ENCODE data around the gene GABRD.

GABRD gene

DNA sequence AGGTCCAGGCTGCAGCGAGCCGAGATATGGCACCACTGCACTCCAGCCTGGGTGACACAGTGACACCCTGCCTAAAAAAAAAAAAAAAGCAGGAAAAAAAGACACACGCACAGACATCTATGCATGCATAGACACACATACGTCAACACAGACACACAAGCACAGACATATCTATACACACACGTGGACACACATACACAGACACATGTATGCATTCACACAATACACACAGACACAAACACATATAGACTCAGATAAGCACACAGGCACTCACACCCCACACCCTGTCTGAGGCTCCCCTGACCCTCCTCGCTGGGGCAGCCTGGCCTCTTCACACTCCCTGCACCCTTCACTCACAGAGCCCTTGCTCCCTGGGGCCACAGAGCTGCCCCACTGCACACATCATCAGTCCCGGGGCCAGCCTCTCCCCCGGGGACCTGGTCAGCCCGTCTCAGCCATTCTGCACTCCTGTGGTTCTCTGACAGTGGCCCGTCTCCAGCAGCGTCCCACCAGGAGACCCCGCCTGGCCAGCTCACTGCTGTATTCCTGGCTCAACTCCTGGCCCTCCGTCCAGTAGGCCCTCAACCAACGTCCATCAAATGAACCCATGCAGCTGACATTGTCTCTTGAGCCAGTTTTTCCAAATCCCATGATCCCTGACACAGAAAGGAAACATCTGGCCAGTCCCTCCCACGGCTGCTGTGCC lies 26.5 kb downstream of the GABRD start:
- no peaks in the 10 kb centered on the region for H3K4me1 ChIP-seq (ENCODE audit: low read length)

GRCh38 chr1:2046174-2046917 lies 27.2 kb downstream of the GABRD start:
- Histone ChIP-seq H2AFZ (ENCODE audit: low read depth, low read length) (no peak overlapping the region), H3K79me2 (ENCODE audit: low read length) (no peaks in the 10 kb centered on the region), H3K36me3 (replicated peaks; ENCODE audit: low read depth, low read length) (no peaks in the 10 kb centered on the region), H3K9me3 (ENCODE audit: insufficient read depth, low read length) (no peaks in the 10 kb centered on the region), H3K4me1 (ENCODE audit: low read length) (no peaks in the 10 kb centered on the region), H3K27me3 (ENCODE audit: low read depth, low read length) (peaks cover 10% of the 10 kb centered on the region; the same call in 1 of the 2 replicates), H3K27ac (ENCODE audit: low read length) (no peak overlapping the region), H3K9ac (ENCODE audit: low read length) (no peak overlapping the region), H3K4me2 (ENCODE audit: low read length) (no peak overlapping the region), H4K20me1 (ENCODE audit: insufficient read depth, low read length) (no peaks in the 10 kb centered on the region), H3K4me3 (ENCODE audit: low read length) (no peak overlapping the region)
- TF ChIP-seq EZH2phosphoT487 (IDR thresholded peaks at IDR 0.05; ENCODE audit: low read depth) (no peak), CTCF (IDR thresholded peaks at IDR 0.05; ENCODE audit: low read depth, low read length) (peak; percentile 71)

More for the DNA sequence above, 26.5 kb downstream of the GABRD start:
- no peaks in the 10 kb centered on the region for H3K36me3 ChIP-seq (replicated peaks; ENCODE audit: low read depth, low read length)
- TF ChIP-seq CTCF (IDR thresholded peaks at IDR 0.05; ENCODE audit: low read depth, low read length): no peak
- TF ChIP-seq EZH2phosphoT487 (IDR thresholded peaks at IDR 0.05; ENCODE audit: low read depth): no peak
- H3K27ac ChIP-seq (ENCODE audit: low read length): no peak overlapping the region
- no peaks in the 10 kb centered on the region for H3K79me2 ChIP-seq (ENCODE audit: low read length)
- peaks cover 10% of the 10 kb centered on the region; the same call in 1 of the 2 replicates for H3K27me3 ChIP-seq (ENCODE audit: low read depth, low read length)
- H3K4me2 ChIP-seq (ENCODE audit: low read length): no peak overlapping the region
- H4K20me1 ChIP-seq (ENCODE audit: insufficient read depth, low read length): no peaks in the 10 kb centered on the region
- H3K4me3 ChIP-seq (ENCODE audit: low read length): no peak overlapping the region
- H3K9ac ChIP-seq (ENCODE audit: low read length): no peak overlapping the region
- no peaks in the 10 kb centered on the region for H3K9me3 ChIP-seq (ENCODE audit: insufficient read depth, low read length)
- H2AFZ ChIP-seq (ENCODE audit: low read depth, low read length): no peak overlapping the region

DNA sequence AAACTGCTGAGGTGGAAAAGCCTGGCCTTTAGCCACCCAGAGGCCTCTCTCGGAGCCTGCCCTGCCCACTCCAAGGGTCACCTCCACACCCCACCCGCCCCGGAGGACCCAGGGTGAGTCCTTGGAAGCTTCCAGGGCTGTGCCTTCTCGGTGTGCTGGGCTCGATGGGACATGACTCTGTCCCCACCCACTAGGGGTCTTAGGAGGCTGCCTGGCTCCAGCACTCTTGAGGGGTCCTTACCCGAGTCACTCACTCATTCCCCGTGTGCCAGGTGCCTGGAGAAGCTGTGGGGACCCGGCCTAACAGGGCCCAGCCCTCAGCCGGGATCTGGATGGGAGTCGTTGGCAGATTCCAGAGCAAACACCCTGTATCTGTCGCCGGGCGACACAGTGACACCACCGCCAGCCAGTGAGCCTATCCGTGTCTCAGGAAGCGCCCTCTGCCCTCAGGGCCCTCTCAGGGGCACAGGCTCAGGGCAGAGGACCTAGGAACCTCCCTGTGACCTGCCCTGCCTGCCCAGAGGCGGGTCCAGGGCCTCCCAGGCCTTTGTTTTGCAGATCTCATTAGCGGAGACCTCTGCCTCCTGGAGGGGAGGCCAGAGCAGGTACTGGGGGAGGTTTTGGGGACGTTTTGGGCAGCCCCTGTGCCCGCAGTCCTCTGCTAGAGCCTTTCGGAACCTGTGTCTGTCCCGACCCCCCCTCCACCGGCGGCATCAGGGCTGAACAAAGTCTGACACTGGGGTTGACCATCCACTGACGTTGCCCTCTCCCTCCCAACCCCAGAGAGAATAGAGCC lies 28.0 kb downstream of the GABRD start:
- no peak overlapping the region for H2AFZ ChIP-seq (ENCODE audit: low read depth, low read length)
- H3K79me2 ChIP-seq (ENCODE audit: low read length): no peaks in the 10 kb centered on the region
- no peak overlapping the region for H3K4me2 ChIP-seq (ENCODE audit: low read length)
- H3K9me3 ChIP-seq (ENCODE audit: insufficient read depth, low read length): no peaks in the 10 kb centered on the region
- H3K4me3 ChIP-seq (ENCODE audit: low read length): no peak overlapping the region
- no peaks in the 10 kb centered on the region for H3K4me1 ChIP-seq (ENCODE audit: low read length)
- no peak overlapping the region for H3K9ac ChIP-seq (ENCODE audit: low read length)
- H4K20me1 ChIP-seq (ENCODE audit: insufficient read depth, low read length): no peaks in the 10 kb centered on the region
- no peaks in the 10 kb centered on the region for H3K36me3 ChIP-seq (replicated peaks; ENCODE audit: low read depth, low read length)
- H3K27me3 ChIP-seq (ENCODE audit: low read depth, low read length): peaks cover 10% of the 10 kb centered on the region; the same call in 1 of the 2 replicates
- H3K27ac ChIP-seq (ENCODE audit: low read length): no peak overlapping the region
- TF ChIP-seq EZH2phosphoT487 (IDR thresholded peaks at IDR 0.05; ENCODE audit: low read depth) (no peak), CTCF (IDR thresholded peaks at IDR 0.05; ENCODE audit: low read depth, low read length) (no peak)
